ENCODE data around the gene TTR.

The TTR gene

DNA sequence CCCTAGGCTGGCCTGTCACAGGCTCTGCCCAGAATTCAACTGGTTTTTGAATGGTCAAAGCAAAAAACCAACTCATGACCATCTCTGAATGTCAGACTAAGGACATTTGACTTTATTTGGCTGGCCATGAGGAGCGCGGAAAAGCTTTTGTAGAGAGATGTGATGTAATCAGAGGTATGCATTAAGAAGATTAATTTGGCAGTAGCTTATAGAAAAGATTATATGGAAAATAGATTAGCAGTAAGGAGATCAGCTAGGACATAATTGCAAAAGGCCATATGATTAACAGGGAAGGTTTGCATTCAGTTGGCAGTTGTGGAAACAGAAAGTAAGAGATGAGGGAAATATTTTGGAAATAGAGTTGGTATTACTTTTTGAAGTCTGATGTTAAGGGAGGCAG, 12.3 kb upstream of the TTR start:
- no peak for DNase-seq (ENCODE audit: low read depth in 2 of 2)

DNA sequence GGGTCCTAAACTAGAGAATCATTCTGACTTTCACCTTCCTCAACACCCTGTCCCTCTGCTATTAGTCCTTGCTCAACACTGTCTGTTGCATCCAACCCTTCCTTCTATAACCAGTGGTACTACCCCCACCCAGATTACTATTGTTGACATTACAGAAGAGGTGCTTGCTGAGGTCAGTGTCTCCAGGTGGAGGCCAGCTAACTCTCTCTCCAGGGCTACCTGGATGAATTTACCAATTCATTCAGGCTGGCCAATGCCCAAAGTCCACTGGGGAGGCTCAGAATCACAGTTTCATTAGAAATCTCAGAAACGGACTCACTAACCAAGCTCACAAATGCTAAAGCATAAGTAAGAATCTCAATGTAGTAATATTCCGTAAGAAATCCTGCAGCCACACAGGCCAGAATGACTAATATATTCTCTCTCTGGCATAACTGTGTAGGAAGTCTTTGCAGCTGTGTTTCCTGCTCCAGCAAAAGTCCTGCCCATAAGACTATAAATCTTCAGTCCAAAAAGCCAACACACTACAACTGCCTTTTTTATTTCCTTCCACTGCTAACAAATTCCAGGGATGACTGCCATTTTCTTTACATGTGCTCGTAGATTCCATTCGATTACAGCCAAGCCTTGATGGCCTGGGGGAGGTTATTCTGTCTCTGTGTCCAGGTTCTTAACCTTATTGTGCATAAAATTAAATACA, 10.0 kb upstream of the TTR start:
- no peak for DNase-seq (ENCODE audit: low read depth in 2 of 2)

- DNase-seq (ENCODE audit: low read depth in 2 of 2), result no peak
Observed at GRCh38 chr18:31583185-31583854, 8.4 kb upstream of the TTR start.

DNA sequence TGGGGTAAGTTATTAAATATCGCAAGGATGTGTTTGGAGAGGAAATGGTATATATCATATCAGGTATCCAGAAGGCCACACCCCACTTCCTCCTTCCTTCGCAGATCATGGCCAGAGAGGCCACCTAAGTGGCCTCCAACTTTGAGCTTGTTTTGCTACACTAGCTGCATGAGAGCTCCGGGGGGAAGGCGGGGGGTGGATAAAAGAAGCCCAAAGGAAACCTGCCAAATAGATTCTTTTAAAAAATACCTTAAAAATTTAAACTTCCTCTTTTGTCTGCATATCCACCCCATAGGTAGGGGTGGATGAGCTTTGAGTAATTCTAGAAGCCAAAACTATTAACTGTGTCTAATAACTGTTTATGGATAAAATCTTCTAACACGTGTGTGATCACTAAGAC, 5.7 kb upstream of the TTR start:
- no peak for DNase-seq (ENCODE audit: low read depth in 2 of 2)

DNA sequence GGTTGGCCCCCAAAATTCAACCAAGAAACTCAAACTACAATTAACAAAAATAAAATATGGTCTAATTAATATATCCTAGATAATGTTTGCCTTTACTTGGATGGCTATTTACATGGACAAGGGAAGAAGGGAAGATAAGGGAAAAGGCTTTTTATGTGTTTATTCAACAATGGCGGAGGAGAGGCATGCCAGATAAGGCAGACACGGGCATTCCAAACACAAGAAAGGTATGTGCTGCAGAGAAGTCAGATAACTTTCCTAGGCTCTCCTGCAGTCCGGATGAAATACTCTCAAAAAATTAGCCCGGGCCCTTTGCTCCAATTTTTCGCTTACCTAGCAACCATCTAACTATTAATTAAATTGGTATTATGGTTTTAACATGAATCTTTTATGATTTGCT, 5.1 kb upstream of the TTR start:
- no peak for DNase-seq (ENCODE audit: low read depth in 2 of 2)

DNA sequence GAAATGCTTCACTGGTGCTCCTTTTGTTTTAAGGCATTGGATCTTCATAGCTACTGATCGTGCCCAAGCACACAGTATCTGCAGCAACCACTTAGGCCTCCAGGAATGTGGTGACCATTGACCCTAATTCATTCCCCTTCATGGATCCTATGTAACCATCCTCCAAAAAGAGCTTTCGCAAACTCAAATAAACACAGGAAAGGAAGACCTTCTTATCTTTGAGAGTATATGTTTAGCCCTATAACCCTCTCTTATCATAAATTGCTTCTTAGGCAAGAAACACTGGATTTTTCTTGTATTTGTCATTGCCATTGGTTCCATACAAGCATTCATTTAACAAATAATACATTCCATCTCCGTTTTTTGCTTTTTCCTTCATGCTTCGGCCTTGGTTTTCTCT, 4.1 kb upstream of the TTR start:
- no peak for DNase-seq (ENCODE audit: low read depth in 2 of 2)

GRCh38 chr18:31590570-31590969, 1.1 kb upstream of the TTR start:
- no peak for DNase-seq (ENCODE audit: low read depth in 2 of 2)

GRCh38 chr18:31591113-31591512, 564 bp upstream of the TTR start:
- no peak for DNase-seq (ENCODE audit: low read depth in 2 of 2)

GRCh38 chr18:31592506-31593157, 955 bp downstream of the TTR start:
- no peak for DNase-seq (ENCODE audit: low read depth in 2 of 2)

DNA sequence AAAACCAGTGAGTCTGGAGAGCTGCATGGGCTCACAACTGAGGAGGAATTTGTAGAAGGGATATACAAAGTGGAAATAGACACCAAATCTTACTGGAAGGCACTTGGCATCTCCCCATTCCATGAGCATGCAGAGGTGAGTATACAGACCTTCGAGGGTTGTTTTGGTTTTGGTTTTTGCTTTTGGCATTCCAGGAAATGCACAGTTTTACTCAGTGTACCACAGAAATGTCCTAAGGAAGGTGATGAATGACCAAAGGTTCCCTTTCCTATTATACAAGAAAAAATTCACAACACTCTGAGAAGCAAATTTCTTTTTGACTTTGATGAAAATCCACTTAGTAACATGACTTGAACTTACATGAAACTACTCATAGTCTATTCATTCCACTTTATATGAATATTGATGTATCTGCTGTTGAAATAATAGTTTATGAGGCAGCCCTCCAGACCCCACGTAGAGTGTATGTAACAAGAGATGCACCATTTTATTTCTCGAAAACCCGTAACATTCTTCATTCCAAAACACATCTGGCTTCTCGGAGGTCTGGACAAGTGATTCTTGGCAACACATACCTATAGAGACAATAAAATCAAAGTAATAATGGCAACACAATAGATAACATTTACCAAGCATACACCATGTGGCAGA, 3.6 kb downstream of the TTR start:
- no peak for DNase-seq (ENCODE audit: low read depth in 2 of 2)

GRCh38 chr18:31596081-31596872, 4.6 kb downstream of the TTR start:
- DNase-seq (ENCODE audit: low read depth in 2 of 2), result no peak

DNA sequence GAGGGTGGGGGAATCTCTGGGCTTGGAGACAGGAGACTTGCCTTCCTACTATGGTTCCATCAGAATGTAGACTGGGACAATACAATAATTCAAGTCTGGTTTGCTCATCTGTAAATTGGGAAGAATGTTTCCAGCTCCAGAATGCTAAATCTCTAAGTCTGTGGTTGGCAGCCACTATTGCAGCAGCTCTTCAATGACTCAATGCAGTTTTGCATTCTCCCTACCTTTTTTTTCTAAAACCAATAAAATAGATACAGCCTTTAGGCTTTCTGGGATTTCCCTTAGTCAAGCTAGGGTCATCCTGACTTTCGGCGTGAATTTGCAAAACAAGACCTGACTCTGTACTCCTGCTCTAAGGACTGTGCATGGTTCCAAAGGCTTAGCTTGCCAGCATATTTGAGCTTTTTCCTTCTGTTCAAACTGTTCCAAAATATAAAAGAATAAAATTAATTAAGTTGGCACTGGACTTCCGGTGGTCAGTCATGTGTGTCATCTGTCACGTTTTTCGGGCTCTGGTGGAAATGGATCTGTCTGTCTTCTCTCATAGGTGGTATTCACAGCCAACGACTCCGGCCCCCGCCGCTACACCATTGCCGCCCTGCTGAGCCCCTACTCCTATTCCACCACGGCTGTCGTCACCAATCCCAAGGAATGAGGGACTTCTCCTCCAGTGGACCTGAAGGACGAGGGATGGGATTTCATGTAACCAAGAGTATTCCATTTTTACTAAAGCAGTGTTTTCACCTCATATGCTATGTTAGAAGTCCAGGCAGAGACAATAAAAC, 6.5 kb downstream of the TTR start:
- no peak for DNase-seq (ENCODE audit: low read depth in 2 of 2)

DNA sequence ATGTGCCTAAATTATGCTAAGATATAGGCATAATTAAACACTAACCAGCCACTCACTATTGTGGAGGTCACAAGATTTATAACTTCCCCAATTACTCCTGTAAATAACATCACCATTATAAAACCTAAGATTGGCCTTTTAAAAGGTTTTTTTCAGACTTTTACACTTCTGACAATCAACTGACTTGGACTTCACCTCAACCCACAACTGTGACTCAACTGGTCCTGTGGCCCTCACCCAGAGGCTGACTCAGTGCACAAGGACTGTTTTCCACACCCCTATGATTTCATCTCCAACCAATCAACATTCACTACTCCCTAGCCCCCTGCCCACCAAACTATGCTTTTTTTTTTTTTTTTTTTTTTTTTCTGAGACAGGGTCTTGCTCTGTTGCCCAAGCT, 11.6 kb downstream of the TTR start:
- no peak for DNase-seq (ENCODE audit: low read depth in 2 of 2)

DNA sequence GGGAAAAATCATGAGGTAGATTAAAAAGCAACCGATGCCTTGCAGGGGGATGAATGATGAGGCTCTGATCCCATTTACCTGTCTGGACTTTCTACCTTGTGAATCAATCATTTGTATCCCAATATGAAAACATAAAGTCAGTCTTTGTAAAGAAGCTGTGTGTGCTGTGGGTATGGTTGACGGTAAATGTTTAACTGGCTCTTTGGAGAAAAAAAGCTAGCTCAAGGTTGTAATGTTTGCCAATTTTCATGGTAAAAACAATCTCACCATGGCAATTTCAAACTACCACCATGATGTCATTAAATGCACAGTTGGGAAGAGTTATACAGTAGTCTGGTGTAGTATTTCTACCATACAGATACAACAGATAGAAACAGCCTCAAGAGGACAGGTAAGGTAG, 14.6 kb downstream of the TTR start:
- DNase-seq (ENCODE audit: low read depth in 2 of 2), result no peak

DNA sequence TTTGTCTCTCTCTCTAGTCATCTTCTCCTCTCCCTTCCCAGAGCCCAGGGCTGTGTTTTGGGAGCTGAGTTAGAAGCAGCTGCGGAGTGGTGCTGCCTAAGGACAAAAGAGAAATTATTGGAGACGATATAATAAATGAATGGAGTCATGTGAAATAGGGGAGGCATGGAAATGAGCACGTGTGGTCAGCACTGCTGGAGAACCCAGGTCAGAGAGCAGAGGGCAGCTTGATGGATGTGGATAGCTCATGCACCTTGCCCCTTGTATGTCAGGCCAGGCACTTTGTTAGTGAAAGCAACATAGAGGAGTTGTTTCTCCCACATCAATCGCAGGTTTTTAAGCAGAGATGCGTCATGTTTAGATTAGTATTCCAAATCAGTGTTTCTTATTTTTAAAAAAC, 15.7 kb downstream of the TTR start:
- DNase-seq (ENCODE audit: low read depth in 2 of 2), result no peak

DNA sequence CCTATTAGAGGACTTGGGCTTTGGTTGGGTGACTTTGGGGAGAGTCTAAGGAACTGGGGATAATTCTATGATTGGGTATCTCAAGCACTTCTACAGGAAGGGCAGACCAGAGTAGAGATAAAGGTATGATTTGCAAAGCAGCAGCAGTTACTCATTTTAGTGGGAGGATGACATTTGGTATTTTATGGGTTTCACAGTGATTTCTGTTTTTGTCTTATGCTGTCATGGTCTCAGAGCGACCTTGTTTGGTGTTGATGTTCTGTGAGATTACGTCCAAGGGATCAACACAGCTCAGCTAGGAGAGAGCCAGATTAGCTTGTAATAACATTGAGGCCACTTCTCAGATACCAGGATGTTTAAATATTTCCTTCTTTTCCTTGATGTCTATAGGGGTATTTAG, 18.2 kb downstream of the TTR start:
- DNase-seq (ENCODE audit: low read depth in 2 of 2), result no peak

- no peak for DNase-seq (ENCODE audit: low read depth in 2 of 2)
Observed at GRCh38 chr18:31610286-31611205, 18.9 kb downstream of the TTR start.

- DNase-seq (ENCODE audit: low read depth in 2 of 2), result no peak
Observed at GRCh38 chr18:31611511-31611910, 19.8 kb downstream of the TTR start.

DNA sequence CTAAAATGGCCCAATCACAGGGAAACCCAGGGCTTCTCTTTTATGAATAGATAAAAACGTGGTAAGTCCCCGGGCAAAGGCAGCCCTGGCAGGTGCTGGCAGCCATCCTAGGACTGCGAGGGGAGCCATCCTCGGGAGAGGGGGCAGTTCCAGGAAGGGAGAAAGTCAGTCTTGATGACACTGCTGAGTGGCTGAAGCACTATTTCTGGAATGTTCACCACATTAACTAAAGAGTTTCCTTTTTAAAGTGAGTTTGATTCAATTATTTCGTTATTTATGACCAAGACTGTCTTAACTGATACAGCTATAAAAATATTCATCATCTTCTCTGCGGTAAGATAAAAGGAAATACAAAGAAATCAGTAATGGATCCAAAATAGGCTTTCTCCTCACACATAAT, 20.4 kb downstream of the TTR start:
- DNase-seq (ENCODE audit: low read depth in 2 of 2), result no peak

- no peak for DNase-seq (ENCODE audit: low read depth in 2 of 2)
Observed at GRCh38 chr18:31614044-31614443, 22.4 kb downstream of the TTR start.

Measured in stimulated activated CD8-positive, alpha-beta memory T cell treated with anti-CD3 and anti-CD28 coated beads, Interleukin-2, amount 100 ng/mL, for 48 hours (primary cell).